K562 (cell line): ENCODE data around the gene PCDH18.

Source experiments
- CTCF ChIP-seq, 3 experiments: IDR thresholded peaks in 2 of 3; conservative IDR thresholded peaks in 1 of 3; 2 replicates each; pipeline ENCODE4 v1.5.1; 2011 to 2012; ENCODE audit warnings: low read length in 3 of 3, mild to moderate bottlenecking in 3 of 3, control low read depth in 2 of 3, improper control_type of control experiment in 1 of 3, inconsistent platforms in 1 of 3, low read depth in 1 of 3, mixed read lengths in 1 of 3, moderate library complexity in 1 of 3; ENCODE audit not compliant: insufficient read depth in 2 of 3
- EP300 ChIP-seq: IDR thresholded peaks from 2 replicates; pipeline ENCODE4 v1.6.1; 2012; ENCODE audit warnings: low read length, improper control_type of control experiment
- FOXO4 ChIP-seq: fragments of 450-650 bp; formaldehyde crosslinking; IDR thresholded peaks from 2 replicates; pipeline ENCODE4 v1.4.0; 2020; ENCODE audit warnings: mild to moderate bottlenecking, moderate library complexity
- GATA2 ChIP-seq: sonication (generic); formaldehyde crosslinking; IDR thresholded peaks from 2 replicates; pipeline ENCODE4 v1.4.0; 2020; ENCODE audit warnings: mild to moderate bottlenecking, missing genetic modification reagents
- KLF16 ChIP-seq: IDR thresholded peaks from 2 replicates; pipeline ENCODE4 v1.6.1; 2016; ENCODE audit warnings: antibody characterized with exemption
- MIER1 ChIP-seq: fragments of 450-650 bp; IDR thresholded peaks from 2 replicates; pipeline ENCODE4 v1.6.1; 2016; ENCODE audit warnings: antibody characterized with exemption, mild to moderate bottlenecking, low read depth
- POLR2A ChIP-seq: fragments of 450-650 bp; conservative IDR thresholded peaks from 2 replicates; pipeline ENCODE4 v1.6.1; 2016
- RAD21 ChIP-seq, 2 experiments: fragments of 250-450 bp in 1 of 2; fragments of 450-650 bp in 1 of 2; sonication (Bioruptor Pico) in 1 of 2; formaldehyde crosslinking in 1 of 2; IDR thresholded peaks in 1 of 2; conservative IDR thresholded peaks in 1 of 2; 2 replicates each; pipeline versions ENCODE4 v1.4.0 to v1.8.0; 2020 to 2022; ENCODE audit warnings: mild to moderate bottlenecking in 2 of 2, moderate library complexity in 1 of 2
- RERE ChIP-seq: sonication (generic); formaldehyde crosslinking; IDR thresholded peaks from 2 replicates; pipeline ENCODE4 v1.8.0; 2023; ENCODE audit warnings: missing genetic modification reagents, mild to moderate bottlenecking, borderline replicate concordance
- SAP30 ChIP-seq: fragments of 200-600 bp; sonication (generic); IDR thresholded peaks from 2 replicates; pipeline ENCODE4 v1.6.1; 2012; ENCODE audit warnings: borderline replicate concordance, low read depth, mild to moderate bottlenecking, moderate library complexity, low read length, control low read depth, inconsistent platforms; ENCODE audit not compliant: insufficient read depth, poor library complexity, severe bottlenecking
- SPI1 ChIP-seq: IDR thresholded peaks from 2 replicates; pipeline ENCODE4 v1.6.1; 2011; ENCODE audit warnings: low read depth, low read length, control low read depth, borderline replicate concordance
- TAF15 ChIP-seq: fragments of 200-400 bp; formaldehyde crosslinking; IDR thresholded peaks from 2 replicates; pipeline ENCODE4 v1.6.1; 2017; ENCODE audit warnings: mild to moderate bottlenecking, low read depth, low read length, moderate library complexity
- TEAD4 ChIP-seq, 2 experiments: sonication (generic) in 1 of 2; formaldehyde crosslinking in 1 of 2; IDR thresholded peaks; 2 replicates each; pipeline versions ENCODE4 v1.6.1 to v1.8.0; 2012 to 2022; ENCODE audit warnings: borderline replicate concordance in 1 of 2, inconsistent platforms in 1 of 2, low read length in 1 of 2, mild to moderate bottlenecking in 1 of 2, missing genetic modification reagents in 1 of 2

- TF ChIP-seq MIER1 (no peak), TAF15 (no peak), POLR2A (no peak), SPI1 (no peak), EP300 (no peak), SAP30 (no peak), TEAD4 (IDR thresholded peaks at IDR 0.05; ENCODE audit: low read length) (no peak), TEAD4 (CRISPR knock-in tag; IDR thresholded peaks at IDR 0.05; ENCODE audit: borderline replicate concordance) (no peak), RERE (CRISPR knock-in tag) (no peak), CTCF (IDR thresholded peaks at IDR 0.05 in 2 of 3, conservative IDR thresholded peaks at IDR 0.05 in 1 of 3; ENCODE audit: insufficient read depth in 2 of 3, low read depth in 1 of 3, low read length in 3 of 3) (no peak), FOXO4 (no peak), KLF16 (no peak), GATA2 (no peak), RAD21 (CRISPR knock-in tag; conservative IDR thresholded peaks at IDR 0.05 in 1 of 2, IDR thresholded peaks at IDR 0.05 in 1 of 2) (no peak)
Measured at GRCh38 chr4:137521053-137521452, 11.2 kb downstream of the PCDH18 start.
